ENCODE results near the gene KIF19.

KIF19 gene

GRCh38 chr17:74340470-74341023, 14.5 kb downstream of the KIF19 start:
- no peak for DNase-seq (ENCODE audit: low spot score)

- DNase-seq (ENCODE audit: low spot score) = no peak
These were observed 16.2 kb downstream of the KIF19 start for GRCh38 chr17:74342224-74342623.

- no peak for DNase-seq (ENCODE audit: low spot score)
These were observed 17.1 kb downstream of the KIF19 start for GRCh38 chr17:74343121-74343520.

- no peak for DNase-seq (ENCODE audit: low spot score)
These were observed 17.7 kb downstream of the KIF19 start for GRCh38 chr17:74343526-74344284.

- no peak for DNase-seq (ENCODE audit: low spot score)
These were observed 18.6 kb downstream of the KIF19 start for GRCh38 chr17:74344658-74345057.

GRCh38 chr17:74345433-74346241, 19.6 kb downstream of the KIF19 start:
- no peak for DNase-seq (ENCODE audit: low spot score)

GRCh38 chr17:74347646-74348045, 21.6 kb downstream of the KIF19 start:
- DNase-seq (ENCODE audit: low spot score) = no peak

GRCh38 chr17:74349120-74349519, 23.1 kb downstream of the KIF19 start:
- no peak for DNase-seq (ENCODE audit: low spot score)

- DNase-seq (ENCODE audit: low spot score) = no peak
These were observed 24.5 kb downstream of the KIF19 start for GRCh38 chr17:74350486-74350885.

- DNase-seq (ENCODE audit: low spot score) = no peak
These were observed 25.7 kb downstream of the KIF19 start for GRCh38 chr17:74351552-74352210.

GRCh38 chr17:74353446-74354060, 27.5 kb downstream of the KIF19 start:
- DNase-seq (ENCODE audit: low spot score) = no peak

- DNase-seq (ENCODE audit: low spot score) = peak; percentile 34
These were observed 28.1 kb downstream of the KIF19 start for GRCh38 chr17:74354123-74354522.

GRCh38 chr17:74354561-74354960, 28.5 kb downstream of the KIF19 start:
- DNase-seq (ENCODE audit: low spot score) = no peak

GRCh38 chr17:74355065-74355464, 29.0 kb downstream of the KIF19 start:
- DNase-seq (ENCODE audit: low spot score) = no peak

- DNase-seq (ENCODE audit: low spot score) = no peak
These were observed 30.8 kb downstream of the KIF19 start for GRCh38 chr17:74356646-74357465.

- DNase-seq (ENCODE audit: low spot score) = no peak
These were observed 31.4 kb downstream of the KIF19 start for GRCh38 chr17:74357466-74357809.

GRCh38 chr17:74358697-74359096, 32.7 kb downstream of the KIF19 start:
- no peak for DNase-seq (ENCODE audit: low spot score)

- DNase-seq (ENCODE audit: low spot score) = no peak
These were observed 33.9 kb downstream of the KIF19 start for GRCh38 chr17:74359916-74360315.

- DNase-seq (ENCODE audit: low spot score) = no peak
These were observed 34.8 kb downstream of the KIF19 start for GRCh38 chr17:74360899-74361229.

GRCh38 chr17:74361230-74362068, 35.4 kb downstream of the KIF19 start, which contains the start of gene BTBD17:
Gene BTBD17, minus strand, starts transcription at chr17:74361868. Its CDS starts 49 bp downstream, at chr17:74361819.
- DNase-seq (ENCODE audit: low spot score) = no peak

GRCh38 chr17:74362069-74362405, 36.0 kb downstream of the KIF19 start:
- DNase-seq (ENCODE audit: low spot score) = no peak
